Left colon (tissue), 2 donors: Measurements from ENCODE around the gene SNX17. TPM values are rescaled to one million over a fixed set of nuclear protein-coding genes. Genes with fewer than 3 reads are reported as not detected.
A peak's percentile ranks its signal among the peaks of the same experiment; 100 is the strongest.

Experiments
- ATAC-seq: fragments of 200-7000 bp; cut with Tn5 transposase; one replicate; pipeline ENCODE4 v1.9.1; 2020; ENCODE audit warnings: mild to moderate bottlenecking, moderate library complexity
- DNase-seq, 2 donors: peaks; one replicate each; pipeline ENCODE4 v3.0.0-alpha.2; 2020
- intact Hi-C, 2 donors: fragments of 100-400 bp; cut with DNase I in 1 of 2; cut with micrococcal nuclease in 1 of 2; formaldehyde crosslinking; loops; one replicate each; pipeline versions ENCODE4 v1.11.2 to v1.14.0; 2022; cut with DNase I, micrococcal nuclease
- total RNA-seq, 2 donors: library from RNA; stranded (reverse); fragmentation: NEBNext Ultra II Directional; extraction: Animal tissue kit (Norgen Biotek cat#: 25700); gene quantifications; one replicate each; pipeline ENCODE4 v1.2.1, GENCODE V29; 2021
- donor health status: DM: no; HTN: no; CAD: no.
- donor health status: DM: yes; HTN: yes; CAD: no.

Gene SNX17
- total RNA-seq, 2 donors from 2014 or later: 85.2 to 85.5 TPM

DNA sequence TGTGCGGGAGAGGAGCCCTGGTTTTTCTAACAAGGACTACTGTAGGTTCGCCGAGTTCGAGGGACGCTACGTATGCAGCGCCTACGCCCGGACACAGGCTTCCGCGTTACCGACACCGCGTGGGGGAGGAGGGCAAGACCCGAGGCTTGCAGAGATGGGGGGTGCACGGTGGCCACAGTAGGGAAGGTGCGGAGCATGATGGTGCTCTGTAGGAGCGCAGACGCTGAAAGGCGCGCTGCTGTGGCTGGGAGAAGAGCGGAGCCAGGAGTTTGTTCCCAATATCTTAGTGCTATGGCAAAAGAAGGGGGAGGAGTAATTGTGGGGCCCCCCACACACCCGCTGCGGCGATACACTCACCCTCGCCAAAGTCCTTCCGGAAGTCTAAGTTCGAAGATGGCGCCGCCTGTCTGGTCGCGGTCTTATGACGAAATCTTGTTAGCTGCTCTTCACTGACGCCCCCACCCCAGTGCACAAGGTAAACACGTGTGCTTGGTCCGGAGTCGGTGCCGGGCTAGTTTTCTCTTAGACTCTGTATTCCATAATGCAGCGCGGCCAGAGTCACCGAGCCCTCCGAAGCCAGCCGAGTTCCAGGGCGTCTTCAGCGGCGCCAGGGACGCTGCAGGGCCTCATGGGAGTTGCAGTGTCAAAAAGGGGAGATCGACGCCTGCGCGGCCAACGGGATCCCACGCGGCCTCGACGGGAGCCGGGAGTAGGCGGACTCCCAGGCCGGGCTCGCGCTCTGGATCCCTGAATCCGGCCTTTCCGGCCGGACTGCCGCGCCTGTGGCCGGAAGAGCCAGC is 13.8 kb upstream of the SNX17 start, which contains the start of gene GTF3C2:
Gene GTF3C2, minus strand, starts transcription at position 383 of the 800 bp plus-strand sequence. CDS start 13,210 bp downstream, outside the sequence.
- intact Hi-C loops: no loop called here
- peak; percentile 88 for ATAC-seq

DNA sequence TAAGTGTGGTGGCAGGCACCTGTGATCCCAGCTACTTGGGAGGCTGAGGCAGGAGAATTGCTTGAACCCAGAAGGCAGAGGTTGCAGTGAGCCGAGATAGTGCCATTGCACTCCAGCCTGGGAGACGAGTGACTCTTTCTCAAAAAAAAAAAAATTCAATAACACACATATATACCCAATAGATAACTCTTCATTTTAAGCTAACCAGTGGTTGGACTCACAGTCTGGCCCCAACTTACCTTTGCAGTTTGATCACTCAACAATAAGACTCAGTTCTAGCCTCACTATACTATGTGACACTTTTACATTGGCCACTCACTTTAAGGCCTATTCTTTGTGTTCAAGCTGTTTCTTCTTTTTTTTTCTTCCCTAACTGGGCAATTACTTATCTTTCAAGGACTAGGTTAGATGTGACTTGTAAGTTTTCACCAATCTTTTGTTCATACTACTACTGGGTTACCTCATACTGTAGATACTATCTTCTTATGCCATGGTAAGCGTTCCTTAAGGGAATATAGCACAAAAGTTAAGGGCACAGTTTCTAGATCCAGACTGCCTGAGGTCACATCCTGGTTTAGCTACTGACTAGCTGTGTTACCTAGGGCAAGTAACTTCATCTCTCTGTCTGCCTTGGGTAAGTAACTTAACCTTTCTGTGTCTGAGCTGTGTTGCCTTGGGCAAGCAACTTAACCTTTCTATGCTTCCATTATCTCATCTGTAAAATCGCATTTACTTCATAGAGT is 7.6 kb upstream of the SNX17 start:
- DNase-seq (no peak), ATAC-seq (peak; percentile 8)
- intact Hi-C loops: no loop called here

More for the DNA sequence above, 13.8 kb upstream of the SNX17 start, which contains the start of gene GTF3C2:
- DNase-seq: peak; percentile 95

DNA sequence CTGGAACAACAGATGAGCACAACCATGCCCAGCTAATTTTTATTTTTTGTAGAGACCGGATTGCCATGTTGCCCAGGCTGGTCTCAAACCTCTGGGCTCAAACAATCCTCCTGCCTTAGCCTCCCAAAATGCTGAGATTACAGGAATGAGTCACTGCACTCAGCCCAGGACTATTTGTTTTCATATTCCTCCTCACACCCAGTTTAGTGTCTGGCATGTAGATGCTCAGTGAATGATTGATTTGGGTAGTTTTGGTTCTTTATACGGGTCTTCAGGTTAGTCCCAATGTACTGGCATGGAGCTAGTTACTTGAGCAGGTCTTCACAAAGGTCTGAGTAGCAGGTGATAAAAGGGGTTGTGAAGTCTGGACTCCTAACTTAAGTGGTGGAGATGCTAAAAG is 6.5 kb upstream of the SNX17 start:
- DNase-seq (no peak), ATAC-seq (peak; percentile 15)
- intact Hi-C loops: no loop called here

DNA sequence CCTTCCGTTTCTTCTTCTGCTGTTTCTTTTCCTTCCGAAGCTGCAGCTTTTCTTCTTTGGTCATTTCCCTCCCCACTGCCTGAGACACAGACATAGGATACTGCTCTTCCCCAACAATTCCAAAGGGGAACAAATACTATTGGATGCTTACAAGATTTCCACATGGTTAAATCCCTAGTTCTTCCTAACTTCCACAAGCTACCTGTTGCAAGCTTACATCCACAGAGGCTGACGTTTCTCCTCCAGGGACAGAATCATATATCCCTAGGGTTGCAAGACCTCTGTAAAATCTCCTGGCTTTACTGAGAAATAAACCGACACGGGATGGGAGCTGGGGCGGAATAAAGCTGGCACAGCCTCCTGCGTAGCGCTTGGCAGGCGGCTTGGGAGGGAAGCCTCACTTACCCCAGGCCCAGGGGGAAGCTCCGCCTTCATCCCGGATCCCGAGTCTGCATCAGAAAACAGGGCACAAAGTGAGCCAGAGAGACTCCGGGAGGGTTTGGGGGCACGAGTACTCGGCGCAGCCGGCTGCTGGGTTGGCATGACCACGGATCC is 868 bp upstream of the SNX17 start:
- ATAC-seq (peak; percentile 39), DNase-seq (peak in 1 of 2 donors; percentile 66)
- intact Hi-C loops: no loop called here

DNA sequence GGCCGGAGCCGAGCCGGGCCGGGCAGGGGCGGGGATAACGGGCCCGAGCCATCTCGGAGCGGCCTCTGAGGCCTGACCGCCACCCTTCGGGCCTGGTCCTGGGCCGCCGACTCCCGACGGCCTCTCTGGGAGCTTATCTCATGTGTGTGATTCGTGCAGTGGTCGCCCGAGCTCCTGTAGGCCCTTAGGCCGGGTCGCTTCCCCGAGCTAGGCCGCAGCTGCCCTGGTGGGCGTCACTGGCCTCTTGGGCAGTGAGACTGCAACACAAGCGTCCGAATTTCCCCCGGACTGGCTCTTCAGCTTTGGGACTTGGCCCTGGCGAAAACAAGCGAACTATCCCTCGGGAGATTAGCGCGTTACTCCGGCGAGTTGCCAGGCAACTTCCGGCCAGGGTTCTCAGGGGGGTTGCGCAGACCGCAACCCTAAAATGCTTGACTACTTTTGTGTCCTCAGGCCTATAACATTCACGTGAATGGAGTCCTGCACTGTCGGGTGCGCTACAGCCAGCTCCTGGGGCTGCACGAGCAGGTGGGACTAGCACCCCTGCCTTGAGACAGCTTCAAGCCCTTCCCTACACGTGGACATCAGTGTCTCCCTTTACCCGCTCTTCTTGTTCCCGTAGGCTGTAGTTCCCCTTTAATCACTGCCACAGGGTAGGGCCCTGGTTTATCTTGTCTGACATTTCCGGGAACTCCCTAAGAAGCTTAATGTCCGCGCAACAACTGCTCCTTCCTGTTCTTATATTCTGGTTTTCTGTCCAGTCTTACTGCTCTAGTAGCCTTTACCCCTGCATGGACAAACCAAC is 602 bp downstream of the SNX17 start:
- DNase-seq (peak; percentile 46 to 53), ATAC-seq (peak; percentile 60)
- intact Hi-C loops: no loop called here

DNA sequence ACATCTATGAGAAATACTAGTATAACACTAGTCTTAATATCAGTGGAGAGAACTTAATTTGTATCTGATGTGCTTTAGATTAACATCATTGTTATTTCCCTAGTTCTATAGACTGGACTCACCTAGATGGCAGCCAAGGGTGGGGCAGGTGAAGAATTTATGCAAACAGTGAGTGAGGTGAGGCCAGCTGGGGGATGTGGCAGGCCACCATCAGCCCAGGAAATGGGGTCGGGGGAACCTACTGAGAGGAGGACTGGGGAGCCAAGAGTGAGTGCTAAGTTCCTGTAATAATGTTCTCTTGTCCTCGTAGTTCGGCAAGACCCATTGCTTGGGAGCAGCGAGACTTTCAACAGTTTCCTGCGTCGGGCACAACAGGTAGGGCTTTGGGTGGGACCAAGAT is 2.5 kb downstream of the SNX17 start:
- no peak for ATAC-seq
- intact Hi-C loops: no loop called here
- DNase-seq: no peak

DNA sequence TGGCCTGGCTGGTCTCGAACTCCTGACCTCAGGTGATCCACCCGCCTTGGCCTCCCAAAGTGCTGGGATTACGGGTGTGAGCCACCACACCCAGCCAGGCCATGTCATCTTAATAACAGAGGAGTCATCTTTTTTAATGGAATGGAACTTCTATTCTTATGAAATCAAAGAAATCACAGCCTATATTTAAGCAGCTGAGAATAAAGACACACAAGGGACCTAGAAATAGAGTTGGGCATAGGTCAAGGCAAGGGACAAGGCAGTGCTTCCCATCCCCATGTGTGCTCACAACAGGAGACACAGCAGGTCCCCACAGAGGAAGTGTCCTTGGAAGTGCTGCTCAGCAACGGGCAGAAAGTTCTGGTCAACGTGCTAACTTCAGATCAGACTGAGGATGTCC is 3.2 kb downstream of the SNX17 start:
- ATAC-seq (no peak), DNase-seq (no peak)
- intact Hi-C loops: no loop called here

DNA sequence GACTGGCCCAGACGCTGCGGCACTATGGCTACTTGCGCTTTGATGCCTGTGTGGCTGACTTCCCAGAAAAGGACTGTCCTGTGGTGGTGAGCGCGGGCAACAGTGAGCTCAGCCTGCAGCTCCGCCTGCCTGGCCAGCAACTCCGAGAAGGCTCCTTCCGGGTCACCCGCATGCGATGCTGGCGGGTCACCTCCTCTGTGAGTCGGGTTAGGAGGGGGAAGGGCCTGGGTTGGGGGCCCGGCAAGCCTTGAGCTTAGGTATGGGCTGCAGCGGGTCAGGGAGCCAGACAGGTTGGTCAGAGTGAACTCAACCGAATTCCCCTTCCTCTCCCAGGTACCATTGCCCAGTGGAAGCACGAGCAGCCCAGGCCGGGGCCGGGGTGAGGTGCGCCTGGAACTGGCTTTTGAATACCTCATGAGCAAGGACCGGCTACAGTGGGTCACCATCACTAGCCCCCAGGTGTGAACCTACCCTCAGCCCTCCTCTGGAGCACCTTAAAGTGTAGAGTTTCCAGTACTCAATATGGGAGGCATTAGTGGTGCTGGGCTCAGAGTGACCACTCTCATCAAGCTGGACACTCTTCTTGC is 5.2 kb downstream of the SNX17 start:
- no peak for ATAC-seq
- no peak for DNase-seq
- intact Hi-C loops: no loop called here

DNA sequence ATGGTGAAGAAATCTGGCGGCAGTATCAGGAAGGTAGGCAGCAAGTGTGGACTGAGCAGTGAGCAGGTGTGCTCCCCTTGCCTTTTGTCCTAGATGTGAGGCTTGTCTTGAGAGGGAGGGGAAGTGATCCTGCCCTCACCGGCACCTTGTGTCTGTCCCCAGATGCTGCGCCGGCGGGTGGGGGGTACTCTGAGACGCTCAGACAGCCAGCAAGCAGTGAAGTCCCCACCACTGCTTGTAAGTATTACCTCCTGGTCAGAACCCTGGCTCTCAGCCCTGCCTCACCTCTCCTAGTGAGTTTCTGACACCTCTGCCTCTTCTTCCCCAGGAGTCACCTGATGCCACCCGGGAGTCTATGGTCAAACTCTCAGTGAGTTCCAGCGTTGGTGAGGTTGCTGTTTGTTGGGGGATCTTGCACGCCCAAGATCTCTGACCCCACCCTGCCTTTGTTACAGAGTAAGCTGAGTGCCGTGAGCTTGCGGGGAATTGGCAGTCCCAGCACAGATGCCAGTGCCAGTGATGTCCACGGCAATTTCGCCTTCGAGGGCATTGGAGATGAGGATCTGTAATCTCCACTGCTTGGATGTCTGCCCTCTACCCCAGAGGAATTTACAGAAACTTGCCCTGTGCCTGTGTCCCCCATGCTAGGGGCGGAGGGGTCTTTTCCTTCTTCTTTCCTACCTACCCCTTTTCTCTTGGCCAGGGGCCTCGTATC is 5.9 kb downstream of the SNX17 start:
- ATAC-seq: no peak
- DNase-seq: no peak
- intact Hi-C loops: no loop called here

DNA sequence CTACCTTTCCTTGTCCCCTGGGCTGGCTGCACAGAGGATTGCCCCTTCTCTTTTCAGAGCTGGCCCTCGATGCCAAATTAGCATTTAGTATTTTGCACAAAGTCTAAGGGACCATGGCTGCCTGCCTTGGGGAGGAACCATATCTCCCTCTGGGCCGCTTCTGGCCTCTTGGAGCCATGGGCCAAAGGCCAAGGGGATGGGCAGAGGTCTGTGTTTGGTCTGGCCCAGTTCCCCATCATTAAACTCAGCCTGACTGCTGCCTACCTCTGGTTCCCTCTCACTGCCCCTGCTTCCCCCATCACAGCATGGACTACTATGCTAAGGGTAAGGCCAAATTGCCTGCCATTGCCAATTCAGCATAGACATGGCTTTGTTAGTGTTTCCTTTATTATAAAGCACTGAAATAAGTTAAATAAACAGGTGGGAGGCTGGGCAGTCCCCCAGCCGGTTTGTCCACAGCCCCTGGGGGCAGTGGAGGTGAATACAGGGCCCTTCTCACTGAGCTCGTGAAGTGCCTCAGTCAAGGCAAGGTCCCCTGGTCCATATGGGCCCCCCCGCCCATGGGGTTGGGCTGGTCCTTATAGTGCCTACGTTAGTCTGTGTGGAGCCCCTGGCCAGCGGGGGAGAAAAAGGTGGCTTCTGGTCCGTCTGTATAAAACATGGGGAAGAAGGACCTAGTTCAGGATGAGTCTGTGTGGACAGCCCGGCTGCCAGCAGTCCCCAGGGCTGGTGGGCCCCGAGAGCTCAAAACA is 6.6 kb downstream of the SNX17 start:
- no peak for ATAC-seq
- DNase-seq: no peak
- intact Hi-C loops: no loop called here

DNA sequence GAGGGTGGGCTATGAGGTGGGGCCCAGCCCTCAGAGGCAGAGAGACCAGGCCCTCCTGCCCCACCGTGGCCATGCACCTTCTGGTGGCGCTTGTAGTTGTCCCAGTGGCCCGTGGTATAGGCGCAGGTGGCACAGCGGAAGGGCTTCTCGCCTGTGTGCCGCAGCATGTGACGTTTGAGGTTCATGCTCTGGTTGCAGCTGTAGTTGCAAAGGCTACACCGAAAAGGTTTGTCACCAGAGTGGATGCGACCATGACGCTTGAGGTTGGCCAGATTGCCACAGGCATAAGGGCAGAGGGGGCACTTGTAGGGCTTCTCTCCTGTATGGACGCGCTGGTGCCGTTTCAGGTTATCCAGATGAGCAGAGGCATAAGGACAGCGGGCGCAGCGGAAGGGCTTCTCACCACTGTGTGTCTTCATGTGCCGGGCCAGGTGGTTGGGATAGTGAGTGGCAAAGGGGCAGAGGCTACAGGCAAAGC is 7.2 kb downstream of the SNX17 start:
- no peak for DNase-seq
- no peak for ATAC-seq
- intact Hi-C loops: no loop called here

DNA sequence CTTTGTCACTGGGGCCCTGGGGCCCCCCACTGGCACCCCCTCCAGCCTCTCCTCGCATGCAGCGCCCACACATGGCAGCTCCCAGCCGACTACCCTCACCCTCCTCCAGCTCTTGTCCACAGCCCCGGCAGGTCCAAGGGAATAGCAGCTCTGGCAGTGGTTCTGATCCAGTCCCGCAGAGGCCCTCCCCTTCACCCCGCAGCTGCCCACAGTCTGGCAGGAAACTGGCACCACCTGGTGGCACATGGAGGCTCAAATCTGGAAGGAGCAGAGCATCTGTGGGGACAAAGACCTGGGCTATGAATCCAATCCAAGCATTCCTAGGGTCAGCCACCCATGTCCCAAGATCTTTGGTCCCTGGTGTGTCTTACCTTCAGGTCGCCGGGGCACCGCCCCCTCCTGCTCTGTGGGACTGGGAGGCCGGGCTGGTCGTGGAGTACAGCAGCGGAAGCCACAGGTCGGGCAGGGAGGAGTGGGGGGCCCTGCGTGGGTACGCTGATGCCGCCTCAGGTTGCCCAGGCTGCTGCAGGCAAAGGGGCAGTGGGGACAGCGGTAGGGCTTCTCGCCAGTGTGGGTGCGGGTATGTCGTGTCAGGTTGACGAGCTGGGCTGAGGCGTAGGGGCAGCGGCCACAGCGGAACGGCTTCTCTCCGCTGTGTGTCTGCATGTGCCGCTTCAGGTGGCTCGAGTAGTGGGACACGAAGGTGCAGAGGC is 7.8 kb downstream of the SNX17 start:
- peak in 1 of 2 donors; percentile 29 for DNase-seq
- ATAC-seq: no peak
- intact Hi-C loops: no loop called here

DNA sequence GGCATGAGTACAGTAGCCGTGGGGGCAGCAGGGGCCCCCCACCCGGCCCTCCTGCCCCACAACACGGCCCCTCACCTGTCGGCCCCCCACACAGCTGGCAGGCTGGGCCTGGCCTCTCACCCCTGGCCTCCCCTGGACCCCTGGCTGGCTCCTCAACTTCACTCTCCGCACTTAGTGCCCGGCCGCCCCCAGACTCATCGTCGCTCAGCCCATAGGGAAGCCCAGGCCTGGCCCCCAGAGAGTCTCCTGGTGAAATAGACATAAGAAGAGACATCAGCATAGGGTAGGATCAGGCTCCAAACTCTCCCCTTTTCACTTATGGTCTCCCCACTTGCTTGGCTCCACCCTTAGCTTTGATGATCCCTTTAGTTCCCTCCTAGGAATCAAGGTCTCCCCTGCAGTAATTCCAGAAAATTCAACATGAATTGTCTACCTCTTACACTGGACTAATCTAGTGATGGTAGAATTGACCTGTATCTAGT is 8.4 kb downstream of the SNX17 start:
- intact Hi-C loops: no loop called here
- no peak for ATAC-seq
- DNase-seq: no peak

DNA sequence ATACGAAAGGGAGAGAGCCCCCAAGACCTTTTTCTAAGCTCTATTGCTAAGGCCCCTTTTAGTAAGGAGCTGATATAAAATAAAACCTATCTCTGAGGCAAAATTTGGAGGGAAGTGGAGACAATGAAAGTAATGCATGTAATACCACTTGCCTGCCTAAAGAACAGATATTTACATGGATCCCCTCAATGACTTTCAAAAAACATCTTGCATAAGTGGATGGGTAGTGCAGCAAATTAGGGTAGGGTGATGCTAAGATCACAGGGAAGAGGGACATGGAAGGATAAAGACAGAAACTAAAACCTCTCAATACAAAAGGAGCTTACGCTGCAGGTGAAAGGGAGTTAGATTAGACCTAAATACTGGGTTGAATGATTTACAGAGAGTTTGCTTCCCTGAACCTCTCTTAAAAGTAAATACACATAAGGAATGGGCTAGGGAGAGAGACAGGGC is 9.0 kb downstream of the SNX17 start:
- no peak for ATAC-seq
- intact Hi-C loops: no loop called here

DNA sequence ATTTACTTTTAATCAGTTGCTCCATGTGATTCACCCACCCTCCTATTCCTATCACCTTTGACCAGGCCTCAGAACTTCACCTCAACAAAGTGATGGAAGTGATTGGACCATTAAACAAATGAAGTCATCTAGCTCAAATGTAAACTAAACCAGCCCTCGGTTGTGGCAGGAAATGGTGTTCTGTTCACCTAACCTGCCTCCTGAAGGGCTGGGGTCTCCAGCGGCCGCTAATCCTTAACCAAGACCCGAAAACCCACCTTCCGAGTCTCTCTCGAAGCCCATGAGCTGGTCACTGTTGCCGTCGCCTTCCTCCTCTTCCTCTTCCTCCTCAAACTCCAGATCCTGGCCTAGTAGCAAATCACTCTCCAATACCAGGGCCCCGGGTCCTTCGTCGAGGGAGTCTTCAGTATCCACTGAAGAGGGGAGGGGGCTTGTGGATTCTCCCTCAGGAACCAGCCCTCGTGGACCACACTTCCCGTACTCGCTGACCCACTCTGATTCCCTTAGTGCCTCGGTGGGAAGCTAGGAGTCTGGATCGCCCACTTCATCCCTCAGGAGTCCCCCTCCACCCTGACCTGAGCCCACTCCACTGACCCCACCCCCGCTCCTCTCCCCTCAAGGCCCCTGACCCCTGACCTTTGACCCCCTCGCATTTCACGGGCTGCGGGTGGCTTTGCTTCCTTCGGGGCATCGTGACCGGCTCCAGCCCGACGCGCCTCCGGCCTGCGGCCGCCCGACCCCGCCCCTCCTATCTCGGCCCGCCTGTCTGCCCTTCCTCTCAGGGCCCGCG is 9.6 kb downstream of the SNX17 start:
- DNase-seq: peak; percentile 78 to 82
- intact Hi-C loops: no loop called here
- ATAC-seq: peak; percentile 54

More for the DNA sequence above, 9.0 kb downstream of the SNX17 start:
- DNase-seq: no peak
